Stomach (tissue), 4 donors: ENCODE data around the gene SLC23A3.

Source experiments
- POLR2A ChIP-seq, 4 donors: fragments of 450-650 bp; IDR thresholded peaks; one replicate each; pipeline ENCODE4 v1.6.1; 2016; ENCODE audit warnings: antibody characterized with exemption in 4 of 4, control low read depth in 2 of 4, mild to moderate bottlenecking in 1 of 4, moderate library complexity in 1 of 4
- POLR2AphosphoS5 ChIP-seq, 3 donors: sonication (generic); formaldehyde crosslinking; IDR thresholded peaks; one replicate each; pipeline ENCODE4 v1.6.1; 2016; ENCODE audit warnings: antibody characterized with exemption in 3 of 3
- TF ChIP-seq, protein P1 (sequence below), 7 experiments: fragments of 450-650 bp in 4 of 7; fragments of 200-600 bp in 3 of 7; sonication (generic) in 3 of 7; IDR thresholded peaks; one replicate each; pipeline ENCODE4 v1.5.1; 2016 to 2019; ENCODE audit warnings: antibody characterized with exemption in 7 of 7, control low read depth in 2 of 7, mild to moderate bottlenecking in 1 of 7

DNA sequence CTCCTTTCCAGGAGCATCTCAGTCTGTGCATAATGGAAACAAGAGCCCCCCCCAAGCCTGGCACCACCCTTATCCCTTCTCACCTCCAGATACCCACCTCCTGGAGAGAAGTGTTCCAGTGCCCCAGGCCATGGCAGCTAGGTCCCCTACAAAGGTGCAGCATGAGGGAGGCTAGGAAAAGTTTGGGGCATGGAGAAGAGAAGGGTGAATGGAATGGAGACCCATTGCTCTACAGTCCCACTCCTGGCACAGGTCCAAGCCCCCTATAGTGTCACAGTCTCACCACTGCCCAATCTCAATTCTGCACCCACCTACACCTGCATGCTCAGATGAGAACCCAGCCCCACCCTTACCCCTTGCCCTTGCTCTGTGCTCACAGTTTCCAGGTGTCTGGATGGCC lies 897 bp downstream of the SLC23A3 start:
- TF ChIP-seq, protein P1, sequence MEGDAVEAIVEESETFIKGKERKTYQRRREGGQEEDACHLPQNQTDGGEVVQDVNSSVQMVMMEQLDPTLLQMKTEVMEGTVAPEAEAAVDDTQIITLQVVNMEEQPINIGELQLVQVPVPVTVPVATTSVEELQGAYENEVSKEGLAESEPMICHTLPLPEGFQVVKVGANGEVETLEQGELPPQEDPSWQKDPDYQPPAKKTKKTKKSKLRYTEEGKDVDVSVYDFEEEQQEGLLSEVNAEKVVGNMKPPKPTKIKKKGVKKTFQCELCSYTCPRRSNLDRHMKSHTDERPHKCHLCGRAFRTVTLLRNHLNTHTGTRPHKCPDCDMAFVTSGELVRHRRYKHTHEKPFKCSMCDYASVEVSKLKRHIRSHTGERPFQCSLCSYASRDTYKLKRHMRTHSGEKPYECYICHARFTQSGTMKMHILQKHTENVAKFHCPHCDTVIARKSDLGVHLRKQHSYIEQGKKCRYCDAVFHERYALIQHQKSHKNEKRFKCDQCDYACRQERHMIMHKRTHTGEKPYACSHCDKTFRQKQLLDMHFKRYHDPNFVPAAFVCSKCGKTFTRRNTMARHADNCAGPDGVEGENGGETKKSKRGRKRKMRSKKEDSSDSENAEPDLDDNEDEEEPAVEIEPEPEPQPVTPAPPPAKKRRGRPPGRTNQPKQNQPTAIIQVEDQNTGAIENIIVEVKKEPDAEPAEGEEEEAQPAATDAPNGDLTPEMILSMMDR (IDR thresholded peaks at IDR 0.05) = no peak
- TF ChIP-seq POLR2AphosphoS5 (IDR thresholded peaks at IDR 0.05) = no peak
- TF ChIP-seq POLR2A (IDR thresholded peaks at IDR 0.05) = no peak
